ACC112 (cell line): ENCODE measurements around the gene CST5.
"Not testable (repeated sequence)": the region's sequence is repeated elsewhere in the genome, so short reads cannot be mapped to it uniquely, and the experiment has no call there.

Source experiments
- H2AFZ ChIP-seq: fragments of 200-600 bp; sonication (generic); one replicate; pipeline ENCODE4 v1.6.0; 2017; ENCODE audit warnings: antibody characterized with exemption, low read length; ENCODE audit not compliant: unreplicated experiment
- H3K27ac ChIP-seq: fragments of 200-600 bp; sonication (generic); 2 replicates; pipeline ENCODE4 v1.5.1; 2014; ENCODE audit warnings: low read depth, mild to moderate bottlenecking, antibody characterized with exemption, low read length, moderate library complexity
- H3K27me3 ChIP-seq: fragments of 200-600 bp; sonication (generic); 2 replicates; pipeline ENCODE4 v1.6.1; 2014; ENCODE audit warnings: mild to moderate bottlenecking, antibody characterized with exemption, low read length, moderate library complexity, mixed read lengths; ENCODE audit not compliant: insufficient read depth
- H3K36me3 ChIP-seq: fragments of 200-600 bp; sonication (generic); 2 replicates; pipeline ENCODE4 v1.6.1; 2016; ENCODE audit warnings: mild to moderate bottlenecking, antibody characterized with exemption, low read length, moderate library complexity, mixed read lengths; ENCODE audit not compliant: insufficient read depth
- H3K4me1 ChIP-seq: fragments of 200-600 bp; sonication (generic); one replicate; pipeline ENCODE4 v1.6.1; 2016; ENCODE audit warnings: low read length, mixed read lengths; ENCODE audit not compliant: insufficient read depth, unreplicated experiment, control insufficient read depth
- H3K4me3 ChIP-seq: fragments of 200-600 bp; sonication (generic); 2 replicates; pipeline ENCODE4 v1.5.1; 2014; ENCODE audit warnings: mild to moderate bottlenecking, low read depth, low read length
- H3K79me2 ChIP-seq: fragments of 200-600 bp; sonication (generic); one replicate; pipeline ENCODE4 v1.6.0; 2016; ENCODE audit warnings: low read length; ENCODE audit not compliant: control insufficient read depth, unreplicated experiment, insufficient read depth

The CST5 gene

GRCh38 chr20:23887856-23888255, 8.3 kb upstream of the CST5 start:
- peaks cover 32% of the 10 kb centered on the region for H3K27me3 ChIP-seq
- no peak overlapping the region for H2AFZ ChIP-seq
- H3K79me2 ChIP-seq = no peaks in the 10 kb centered on the region
- H3K4me1 ChIP-seq = no peaks in the 10 kb centered on the region
- H3K4me3 ChIP-seq = no peak overlapping the region
- no peaks in the 10 kb centered on the region for H3K36me3 ChIP-seq
- no peak overlapping the region for H3K27ac ChIP-seq

GRCh38 chr20:23884771-23885162, 5.2 kb upstream of the CST5 start:
- no peaks in the 10 kb centered on the region for H3K79me2 ChIP-seq
- H2AFZ ChIP-seq = no peak overlapping the region
- H3K4me1 ChIP-seq = no peaks in the 10 kb centered on the region
- H3K27me3 ChIP-seq = peaks cover 47% of the 10 kb centered on the region
- H3K36me3 ChIP-seq = no peaks in the 10 kb centered on the region
- H3K4me3 ChIP-seq = no peak overlapping the region
- H3K27ac ChIP-seq = no peak overlapping the region

- Histone ChIP-seq H3K27ac (no peak overlapping the region), H3K79me2 (no peaks in the 10 kb centered on the region), H2AFZ (no peak overlapping the region), H3K36me3 (no peaks in the 10 kb centered on the region), H3K4me1 (no peaks in the 10 kb centered on the region), H3K4me3 (no peak overlapping the region), H3K27me3 (peaks cover 50% of the 10 kb centered on the region)
Measured at GRCh38 chr20:23884136-23884770, 4.7 kb upstream of the CST5 start.

GRCh38 chr20:23881371-23881770, 1.8 kb upstream of the CST5 start:
- Histone ChIP-seq H3K27ac (no peak overlapping the region), H3K4me1 (no peaks in the 10 kb centered on the region), H3K4me3 (no peak overlapping the region), H2AFZ (no peak overlapping the region), H3K36me3 (no peaks in the 10 kb centered on the region), H3K27me3 (peaks cover 36% of the 10 kb centered on the region), H3K79me2 (no peaks in the 10 kb centered on the region)

- no peaks in the 10 kb centered on the region for H3K36me3 ChIP-seq
- peaks cover 36% of the 10 kb centered on the region for H3K27me3 ChIP-seq
- H3K4me3 ChIP-seq = no peak overlapping the region
- no peak overlapping the region for H2AFZ ChIP-seq
- no peaks in the 10 kb centered on the region for H3K4me1 ChIP-seq
- H3K79me2 ChIP-seq = no peaks in the 10 kb centered on the region
- H3K27ac ChIP-seq = no peak overlapping the region
Measured at GRCh38 chr20:23880417-23880816, 869 bp upstream of the CST5 start.

- Histone ChIP-seq H2AFZ (no peak overlapping the region), H3K79me2 (no peaks in the 10 kb centered on the region), H3K36me3 (no peaks in the 10 kb centered on the region), H3K4me3 (no peak overlapping the region), H3K27me3 (peaks cover 39% of the 10 kb centered on the region), H3K4me1 (no peaks in the 10 kb centered on the region), H3K27ac (no peak overlapping the region)
Measured at GRCh38 chr20:23879811-23880374, 345 bp upstream of the CST5 start.

- Histone ChIP-seq H3K4me3 (no peak overlapping the region), H3K27me3 (peaks cover 49% of the 10 kb centered on the region)
Measured at GRCh38 chr20:23878787-23879186, 761 bp downstream of the CST5 start.

GRCh38 chr20:23878016-23878542, 1.5 kb downstream of the CST5 start:
- H3K36me3 ChIP-seq, H3K4me3 ChIP-seq, H2AFZ ChIP-seq, H3K4me1 ChIP-seq, H3K27ac ChIP-seq, H3K79me2 ChIP-seq: not testable (repeated sequence)
- peaks cover 55% of the 10 kb centered on the region for H3K27me3 ChIP-seq

More at GRCh38 chr20:23878787-23879186, 761 bp downstream of the CST5 start:
- H3K27ac ChIP-seq = no peak overlapping the region
- H3K79me2 ChIP-seq = no peaks in the 10 kb centered on the region
- H3K4me1 ChIP-seq = no peaks in the 10 kb centered on the region
- no peak overlapping the region for H2AFZ ChIP-seq
- no peaks in the 10 kb centered on the region for H3K36me3 ChIP-seq

GRCh38 chr20:23877524-23877923, 2.0 kb downstream of the CST5 start:
- no peak overlapping the region for H2AFZ ChIP-seq
- H3K4me1 ChIP-seq = no peaks in the 10 kb centered on the region
- H3K4me3 ChIP-seq = no peak overlapping the region
- no peak overlapping the region for H3K27ac ChIP-seq
- no peaks in the 10 kb centered on the region for H3K36me3 ChIP-seq
- H3K79me2 ChIP-seq = no peaks in the 10 kb centered on the region
- peaks cover 55% of the 10 kb centered on the region for H3K27me3 ChIP-seq

- Histone ChIP-seq H3K36me3 (no peaks in the 10 kb centered on the region), H3K4me1 (no peaks in the 10 kb centered on the region), H2AFZ (no peak overlapping the region), H3K27me3 (peaks cover 63% of the 10 kb centered on the region), H3K4me3 (no peak overlapping the region), H3K79me2 (no peaks in the 10 kb centered on the region), H3K27ac (no peak overlapping the region)
Measured at GRCh38 chr20:23875606-23876237, 3.8 kb downstream of the CST5 start.

- no peak overlapping the region for H3K27ac ChIP-seq
- no peaks in the 10 kb centered on the region for H3K79me2 ChIP-seq
- no peaks in the 10 kb centered on the region for H3K36me3 ChIP-seq
- no peak overlapping the region for H2AFZ ChIP-seq
- H3K4me1 ChIP-seq = no peaks in the 10 kb centered on the region
- H3K4me3 ChIP-seq = no peak overlapping the region
- peaks cover 63% of the 10 kb centered on the region for H3K27me3 ChIP-seq
Measured at GRCh38 chr20:23874747-23875146, 4.8 kb downstream of the CST5 start.
